ENCODE results near the gene PTPN14.

- TF ChIP-seq CTCF (IDR thresholded peaks at IDR 0.05; ENCODE audit: low read depth, low read length) (no peak), EZH2phosphoT487 (IDR thresholded peaks at IDR 0.05; ENCODE audit: low read depth) (no peak)
Measured at GRCh38 chr1:214520544-214521165, 30.7 kb downstream of the PTPN14 start.
